Heart left ventricle (tissue), 13 donors: Measurements from ENCODE around the gene CSMD2.

Experiments
- CTCF ChIP-seq, 12 donors: fragments of 200-600 bp; sonication (generic) in 4 of 12; IDR thresholded peaks; one replicate each; pipeline versions ENCODE4 v1.5.0 to v1.8.0; 2018 to 2022; ENCODE audit warnings: antibody characterized with exemption in 12 of 12, mild to moderate bottlenecking in 5 of 12
- POLR2A ChIP-seq, 2 donors: fragments of 450-650 bp; IDR thresholded peaks; one replicate each; pipeline ENCODE4 v1.6.1; 2017; ENCODE audit warnings: antibody characterized with exemption in 2 of 2, mild to moderate bottlenecking in 2 of 2, moderate library complexity in 2 of 2
- donor health status: ischemic (EF 13 %, LVEDD 7.1; RV severe dilation, severe dysfunction).
- donor health status: DM: no; HTN: yes; CAD: no.
- donor health status: DM: no; HTN: no; CAD: no.
- donor health status: ischemic (EF 25% LVEDD 6.9; RV normal size, moderate dysfunction).
- donor health status: ischemic (EF 25% LVEDD 5.7; RV mildly dilated, moderate dysfunction).
- donor health status: ischemic (EF 35%, LVEDD 5.7; RV mildly dilated, moderate dysfunction).
- donor health status: nonischemic (EF 11% LVEDD 7.7; RV severe dilation, severe dysfunction).
- donor health status: DM: yes; HTN: yes; CAD: no.
- donor health status: PGD.
- donor health status: ischemic (EF 29% LVEDD 5.4; RV normal size, mild dysfunction).
- donor health status: nonischemic (EF 23%, LVEDD 6.1; RV moderate dilation, normal function).

- no peak for TF ChIP-seq CTCF (IDR thresholded peaks at IDR 0.05)
- no peak for TF ChIP-seq POLR2A (IDR thresholded peaks at IDR 0.05)
Observed at GRCh38 chr1:33718186-33718585, 446.8 kb downstream of the CSMD2 start.
